Heart left ventricle (tissue), 16 donors: Measurements from ENCODE around the gene CD163. TPM values are rescaled to one million over a fixed set of nuclear protein-coding genes. Genes with fewer than 3 reads are reported as not detected.

ENCODE experiments used
- ATAC-seq, 4 donors: fragments of 200-7000 bp; cut with Tn5 transposase; one replicate each; pipeline ENCODE4 v1.9.1; 2020 to 2022; ENCODE audit warnings: moderate library complexity in 4 of 4, mild to moderate bottlenecking in 3 of 4, moderate number of reproducible peaks in 1 of 4
- DNase-seq, 5 donors: peaks; one replicate each; pipeline ENCODE4 v3.0.0-alpha.2; 2020
- H3K27ac ChIP-seq, 12 donors: fragments of 200-600 bp; sonication (generic) in 4 of 12; one replicate each; pipeline versions ENCODE4 v1.5.0 to v1.8.0; 2016 to 2022; ENCODE audit warnings: mild to moderate bottlenecking in 2 of 12
- H3K27me3 ChIP-seq, 9 donors: fragments of 200-600 bp; sonication (generic) in 2 of 9; one replicate each; pipeline versions ENCODE4 v1.5.1 to v1.8.0; 2016 to 2022; ENCODE audit warnings: mild to moderate bottlenecking in 3 of 9
- H3K36me3 ChIP-seq, 9 donors: fragments of 200-600 bp; sonication (generic) in 2 of 9; one replicate each; pipeline versions ENCODE4 v1.5.0 to v1.8.0; 2018 to 2022; ENCODE audit warnings: mild to moderate bottlenecking in 2 of 9
- H3K4me1 ChIP-seq, 12 donors: fragments of 200-600 bp; sonication (generic) in 4 of 12; one replicate each; pipeline versions ENCODE4 v1.5.0 to v1.8.0; 2016 to 2022; ENCODE audit warnings: mild to moderate bottlenecking in 3 of 12
- H3K4me3 ChIP-seq, 12 donors: fragments of 200-600 bp; sonication (generic) in 4 of 12; one replicate each; pipeline versions ENCODE4 v1.5.0 to v1.8.0; 2017 to 2022; ENCODE audit warnings: mild to moderate bottlenecking in 9 of 12, moderate library complexity in 4 of 12
- H3K9me3 ChIP-seq, 12 donors: fragments of 200-600 bp; sonication (generic) in 4 of 12; one replicate each; pipeline versions ENCODE4 v1.5.0 to v1.8.0; 2016 to 2022; ENCODE audit warnings: mild to moderate bottlenecking in 1 of 12
- POLR2A ChIP-seq, 2 donors: fragments of 450-650 bp; IDR thresholded peaks; one replicate each; pipeline ENCODE4 v1.6.1; 2017; ENCODE audit warnings: antibody characterized with exemption in 2 of 2, mild to moderate bottlenecking in 2 of 2, moderate library complexity in 2 of 2
- WGBS, 4 donors: extraction: QIAGEN DNeasy Blood & Tissue Kit in 2 of 4; methylation state at CpG; one replicate each; pipeline versions ENCODE4 v1.1.5 to v1.1.7; 2013 to 2018; 5-methylcytosine and 5-hydroxymethylcytosine counted together
- intact Hi-C, 10 donors: fragments of 100-400 bp; cut with DNase I; formaldehyde crosslinking; loops; one replicate each; pipeline versions ENCODE4 v1.11.1 to v1.14.2; 2022
- polyA plus RNA-seq, 2 donors: library from polyadenylated mRNA; stranded (reverse); fragments of 200-250 nt; gene quantifications; one replicate each; pipeline ENCODE4 v1.2.3, GENCODE V29; 2013
- total RNA-seq, 9 donors: library from RNA; depleted of rRNA in 2 of 9; stranded (reverse); fragments of >200 nt in 2 of 9; fragmentation: NEBNext Ultra II Directional in 3 of 9; extraction: Animal tissue kit (Norgen Biotek cat#: 25700) in 3 of 9; gene quantifications; one replicate each; pipeline versions ENCODE4 v1.1.0 to v1.2.4, GENCODE V29; 2016 to 2023
- TF ChIP-seq, protein P1 (sequence below), 12 donors: fragments of 200-600 bp; sonication (generic) in 4 of 12; IDR thresholded peaks; one replicate each; pipeline versions ENCODE4 v1.5.0 to v1.8.0; 2018 to 2022; ENCODE audit warnings: antibody characterized with exemption in 12 of 12, mild to moderate bottlenecking in 5 of 12
- donor health status: ischemic (EF 13 %, LVEDD 7.1; RV severe dilation, severe dysfunction).
- donor health status: healthy with polysubstance abuse.
- donor health status: DM: no; HTN: yes; CAD: no.
- donor health status: DM: no; HTN: no; CAD: no.
- donor health status: ischemic (EF 25% LVEDD 6.9; RV normal size, moderate dysfunction).
- donor health status: ischemic (EF 25% LVEDD 5.7; RV mildly dilated, moderate dysfunction).
- donor health status: healthy.
- donor health status: DM: yes; HTN: yes; CAD: no.
- donor health status: ischemic (EF 35%, LVEDD 5.7; RV mildly dilated, moderate dysfunction).
- donor health status: nonischemic (EF 11% LVEDD 7.7; RV severe dilation, severe dysfunction).
- donor health status: DM: yes; HTN: yes; CAD: no.
- donor health status: PGD.
- donor health status: ischemic (EF 29% LVEDD 5.4; RV normal size, mild dysfunction).
- donor health status: nonischemic (EF 23%, LVEDD 6.1; RV moderate dilation, normal function).

CD163 gene
- total and polyA plus RNA-seq, 11 donors: 6.2 to 389 (median 46.9) TPM

DNA sequence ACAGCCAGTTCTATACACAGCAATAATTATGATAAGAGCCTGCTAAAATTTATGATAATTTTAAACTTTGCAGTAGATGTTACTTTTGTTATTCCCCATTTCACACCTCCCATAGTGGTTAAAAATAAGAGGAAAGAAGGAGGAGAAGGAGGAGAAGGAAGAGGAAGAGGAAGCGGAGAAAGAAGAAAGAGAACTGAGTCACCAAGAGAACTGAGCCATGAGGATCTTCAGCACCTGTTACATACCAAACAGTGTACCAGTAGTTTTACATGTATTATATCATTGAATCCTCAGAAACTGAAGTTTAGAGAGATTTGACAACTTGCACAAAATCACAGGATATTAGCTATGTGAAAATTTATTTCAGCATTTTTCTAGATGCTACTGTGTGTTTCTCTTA is 3.9 kb downstream of the CD163 start:
- Histone ChIP-seq H3K4me1 (peaks cover 0 to 8% (median 0%) of the 10 kb centered on the region in 12 donors), H3K27ac (peak overlapping the region in 3 of 12 donors; percentile 5 to 88 (median 15)), H3K27me3 (no peaks in the 10 kb centered on the region), H3K36me3 (no peaks in the 10 kb centered on the region), H3K4me3 (peak overlapping the region in 6 of 12 donors; percentile 5 to 56 (median 20)), H3K9me3 (no peaks in the 10 kb centered on the region)
- DNase-seq: no peak
- no peak for ATAC-seq
- WGBS, 4 donors: 80 to 90% (median 85%) methylated on average over 1 of the region's 1 CpG
- intact Hi-C loops: no loop called here
- TF ChIP-seq, protein P1, sequence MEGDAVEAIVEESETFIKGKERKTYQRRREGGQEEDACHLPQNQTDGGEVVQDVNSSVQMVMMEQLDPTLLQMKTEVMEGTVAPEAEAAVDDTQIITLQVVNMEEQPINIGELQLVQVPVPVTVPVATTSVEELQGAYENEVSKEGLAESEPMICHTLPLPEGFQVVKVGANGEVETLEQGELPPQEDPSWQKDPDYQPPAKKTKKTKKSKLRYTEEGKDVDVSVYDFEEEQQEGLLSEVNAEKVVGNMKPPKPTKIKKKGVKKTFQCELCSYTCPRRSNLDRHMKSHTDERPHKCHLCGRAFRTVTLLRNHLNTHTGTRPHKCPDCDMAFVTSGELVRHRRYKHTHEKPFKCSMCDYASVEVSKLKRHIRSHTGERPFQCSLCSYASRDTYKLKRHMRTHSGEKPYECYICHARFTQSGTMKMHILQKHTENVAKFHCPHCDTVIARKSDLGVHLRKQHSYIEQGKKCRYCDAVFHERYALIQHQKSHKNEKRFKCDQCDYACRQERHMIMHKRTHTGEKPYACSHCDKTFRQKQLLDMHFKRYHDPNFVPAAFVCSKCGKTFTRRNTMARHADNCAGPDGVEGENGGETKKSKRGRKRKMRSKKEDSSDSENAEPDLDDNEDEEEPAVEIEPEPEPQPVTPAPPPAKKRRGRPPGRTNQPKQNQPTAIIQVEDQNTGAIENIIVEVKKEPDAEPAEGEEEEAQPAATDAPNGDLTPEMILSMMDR (IDR thresholded peaks at IDR 0.05): no peak
- TF ChIP-seq POLR2A (IDR thresholded peaks at IDR 0.05): no peak

DNA sequence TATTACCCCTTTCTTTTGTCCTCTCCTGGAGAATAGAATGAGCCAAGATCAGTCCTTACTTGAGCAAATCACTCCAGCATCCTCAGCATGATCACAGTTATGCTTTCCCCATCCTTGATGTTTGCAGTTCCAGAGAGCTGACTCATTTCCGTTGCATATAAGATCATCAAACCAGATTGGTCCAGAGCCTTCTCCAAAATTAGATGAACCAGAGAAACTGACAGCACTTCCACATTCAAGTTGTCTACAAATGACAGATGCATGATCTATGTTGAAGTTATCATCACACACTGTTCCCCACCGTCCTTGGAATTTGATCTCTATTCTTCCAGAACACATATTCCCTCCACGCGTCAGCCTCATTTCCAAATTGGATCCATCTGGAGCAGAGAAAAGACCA is 4.8 kb downstream of the CD163 start:
- Histone ChIP-seq H3K27ac (peak overlapping the region in 3 of 12 donors; percentile 17 to 88 (median 30)), H3K9me3 (no peaks in the 10 kb centered on the region), H3K4me1 (no peaks in the 10 kb centered on the region), H3K4me3 (peak overlapping the region in 1 of 12 donors; percentile 56), H3K27me3 (no peaks in the 10 kb centered on the region), H3K36me3 (peaks cover 0 to 4% (median 0%) of the 10 kb centered on the region in 9 donors)
- TF ChIP-seq POLR2A (IDR thresholded peaks at IDR 0.05): no peak
- TF ChIP-seq, protein P1 (IDR thresholded peaks at IDR 0.05): no peak
- no peak for DNase-seq
- peak; percentile 36 to 79 (median 66) for ATAC-seq
- WGBS, 4 donors: 51 to 59% (median 55%) methylated on average over 4 of the region's 4 CpGs
- intact Hi-C loops: no loop called here

DNA sequence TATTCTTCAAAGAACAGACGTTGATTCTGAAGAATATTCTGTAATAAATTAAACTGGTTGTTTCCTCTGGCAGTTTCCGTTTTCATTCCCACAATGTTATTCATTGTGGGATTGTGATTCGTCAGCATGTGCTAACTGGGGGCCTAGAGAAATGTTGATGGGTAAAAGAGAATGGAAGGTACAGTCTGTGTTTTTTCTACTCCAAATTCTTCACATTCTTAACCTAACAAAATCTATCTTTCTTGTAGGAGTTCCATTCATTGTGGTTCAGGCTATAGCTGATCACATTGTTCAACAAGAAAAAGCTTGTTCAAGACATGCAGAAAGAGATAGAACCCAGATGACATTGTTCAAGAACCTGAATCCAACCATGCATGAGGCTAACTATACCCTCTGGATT is 5.9 kb downstream of the CD163 start:
- no peak for DNase-seq
- no peak for ATAC-seq
- 53 to 60% (median 58%) methylated on average over 3 of the region's 3 CpGs for WGBS, 4 donors
- H3K4me3 ChIP-seq: peak overlapping the region in 1 of 12 donors; percentile 56
- TF ChIP-seq, protein P1 (IDR thresholded peaks at IDR 0.05): no peak
- peaks cover 0 to 4% (median 0%) of the 10 kb centered on the region in 9 donors for H3K36me3 ChIP-seq
- H3K9me3 ChIP-seq: no peaks in the 10 kb centered on the region
- intact Hi-C loops: no loop called here
- peak overlapping the region in 1 of 12 donors; percentile 88 for H3K27ac ChIP-seq
- H3K4me1 ChIP-seq: no peaks in the 10 kb centered on the region
- H3K27me3 ChIP-seq: no peaks in the 10 kb centered on the region

DNA sequence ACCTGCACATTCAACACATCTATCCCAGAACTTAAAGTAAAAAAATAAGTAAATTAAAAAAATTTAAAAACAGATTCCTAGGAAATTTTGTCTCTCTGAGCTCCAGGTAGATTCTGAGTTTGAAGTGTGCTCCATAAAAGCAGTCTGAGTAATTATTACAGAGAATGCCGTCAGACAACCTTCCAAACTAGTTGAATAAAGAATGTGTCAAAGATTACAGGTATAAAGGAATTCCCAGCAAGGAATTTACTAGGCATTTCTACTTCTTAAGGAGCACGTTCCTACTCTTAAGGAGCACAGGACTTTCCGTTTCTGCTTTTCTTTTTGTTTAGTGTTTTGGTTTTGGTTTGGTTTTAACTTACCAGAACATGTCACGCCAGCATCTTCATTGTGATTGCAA is 7.1 kb downstream of the CD163 start:
- no peak for DNase-seq
- Histone ChIP-seq H3K9me3 (no peaks in the 10 kb centered on the region), H3K27ac (peak overlapping the region in 1 of 12 donors; percentile 88), H3K4me1 (no peaks in the 10 kb centered on the region), H3K4me3 (peak overlapping the region in 1 of 12 donors; percentile 56), H3K27me3 (no peaks in the 10 kb centered on the region), H3K36me3 (peaks cover 0 to 4% (median 0%) of the 10 kb centered on the region in 9 donors)
- TF ChIP-seq POLR2A (IDR thresholded peaks at IDR 0.05): no peak
- TF ChIP-seq, protein P1 (IDR thresholded peaks at IDR 0.05): no peak
- no peak for ATAC-seq
- 71 to 80% (median 75%) methylated on average over 4 of the region's 4 CpGs for WGBS, 4 donors
- intact Hi-C loops: no loop called here
